AG04450 (cell line): ENCODE data around the gene FOXI1. TPM values are rescaled to one million over a fixed set of nuclear protein-coding genes. Genes with fewer than 3 reads are reported as not detected.
A peak's percentile ranks its signal among the peaks of the same experiment; 100 is the strongest.

Experiments
- CTCF ChIA-PET: fragments of 300-600, 350-600 bp; formaldehyde crosslinking; extraction: SDS; loops from one replicate; lab custom pipeline; 2022; ENCODE audit warnings: antibody characterized with exemption, inconsistent platforms; lab: Charles Lee
- POLR2A ChIA-PET: fragments of 350-600 bp; formaldehyde crosslinking; extraction: SDS; loops from one replicate; lab custom pipeline; 2021; ENCODE audit warnings: antibody characterized with exemption, inconsistent platforms; lab: Yijun Ruan, JAX
- DNase-seq: peaks from one replicate; pipeline ENCODE4 v3.0.0-alpha.2; 2011; ENCODE audit warnings: low read depth, low spot score
- H3K27ac ChIP-seq: one replicate; pipeline ENCODE4 v1.5.1; 2012; ENCODE audit warnings: low read depth, low read length, control low read depth
- H3K27me3 ChIP-seq: one replicate; pipeline ENCODE4 v1.6.0; 2012; ENCODE audit warnings: low read length; ENCODE audit not compliant: control insufficient read depth, insufficient read depth
- H3K4me3 ChIP-seq: 2 replicates; pipeline ENCODE4 v1.5.1; 2011; ENCODE audit warnings: mild to moderate bottlenecking, low read depth, low read length, control low read depth
- H3K9me3 ChIP-seq: 2 replicates; pipeline ENCODE4 v1.5.1; 2012; ENCODE audit warnings: low read length; ENCODE audit not compliant: control insufficient read depth, insufficient read depth
- CTCF ChIP-seq: IDR thresholded peaks from 2 replicates; pipeline ENCODE4 v1.5.1; 2011; ENCODE audit warnings: low read depth, low read length, control low read depth, inconsistent platforms
- polyA plus RNA-seq: library from polyadenylated mRNA; depleted of rRNA; stranded (reverse); fragments of >200 nt; gene quantifications from 2 replicates; pipeline ENCODE4 v1.2.3, GENCODE V29; 2011

The FOXI1 gene
- polyA plus RNA-seq, 1 experiment: not detected

- CTCF ChIA-PET: interaction anchor here (0.6 kb wide), 1 partner anchor 134 kb away, joined by 4 read pairs; no protein-coding TSS in a partner anchor
- POLR2A ChIA-PET: no interaction called here
- Histone ChIP-seq H3K4me3 (no peak overlapping the region), H3K27ac (no peak overlapping the region), H3K9me3 (no peaks in the 10 kb centered on the region), H3K27me3 (no peaks in the 10 kb centered on the region)
- no peak for TF ChIP-seq CTCF
- no peak for DNase-seq
These were observed 38.5 kb upstream of the FOXI1 start for GRCh38 chr5:170067152-170067551.

- no peak for TF ChIP-seq CTCF
- DNase-seq: no peak
- Histone ChIP-seq H3K27ac (no peak overlapping the region), H3K27me3 (no peaks in the 10 kb centered on the region), H3K4me3 (no peak overlapping the region), H3K9me3 (no peaks in the 10 kb centered on the region)
- POLR2A ChIA-PET: no interaction called here
- CTCF ChIA-PET: no interaction called here
These were observed 38.0 kb upstream of the FOXI1 start for GRCh38 chr5:170067574-170068170.

GRCh38 chr5:170069512-170069911 is 36.2 kb upstream of the FOXI1 start:
- DNase-seq: no peak
- Histone ChIP-seq H3K27ac (no peak overlapping the region), H3K9me3 (no peaks in the 10 kb centered on the region), H3K4me3 (no peak overlapping the region), H3K27me3 (no peaks in the 10 kb centered on the region)
- ChIA-PET CTCF (interaction anchor here (1.3 to 2.6 kb wide), 4 partner anchors 19 to 368 kb away, joined by 4 to 10 read pairs (median 9); no protein-coding TSS in a partner anchor), POLR2A (no interaction called here)
- no peak for TF ChIP-seq CTCF

- CTCF ChIA-PET: interaction anchor here (0.6 to 2.6 kb wide), 58 partner anchors 9 to 1391 kb away, joined by 3 to 67 read pairs (median 4); partner anchors contain the start of genes INSYN2B and SPDL1
These were observed 34.9 kb upstream of the FOXI1 start for GRCh38 chr5:170070556-170071412.

More at GRCh38 chr5:170070556-170071412, 34.9 kb upstream of the FOXI1 start:
- POLR2A ChIA-PET: no interaction called here
- no peak overlapping the region for H3K4me3 ChIP-seq
- no peak overlapping the region for H3K27ac ChIP-seq
- TF ChIP-seq CTCF: peak; percentile 75
- no peaks in the 10 kb centered on the region for H3K9me3 ChIP-seq
- no peaks in the 10 kb centered on the region for H3K27me3 ChIP-seq
- DNase-seq: peak; percentile 3
